GM18517 (cell line): Measurements from ENCODE around the gene DOCK7.
"Not testable (repeated sequence)": the region's sequence is repeated elsewhere in the genome, so short reads cannot be mapped to it uniquely, and the experiment has no call there.

Source experiments
- ATAC-seq: cut with Tn5 transposase; IDR thresholded peaks from one replicate; pipeline ENCODE4 v1.9.1; 2021; ENCODE audit warnings: mild to moderate bottlenecking, moderate library complexity; ENCODE audit not compliant: unreplicated experiment

Gene DOCK7

GRCh38 chr1:62698161-62698560, 10.0 kb upstream of the DOCK7 start:
- not testable (repeated sequence) for ATAC-seq

- not testable (repeated sequence) for ATAC-seq
Measured at GRCh38 chr1:62694479-62694878, 6.3 kb upstream of the DOCK7 start.

GRCh38 chr1:62693123-62693522, 4.9 kb upstream of the DOCK7 start:
- ATAC-seq = no peak

- no peak for ATAC-seq
Measured at GRCh38 chr1:62691062-62691844, 3.1 kb upstream of the DOCK7 start.

- no peak for ATAC-seq
Measured at GRCh38 chr1:62689524-62689923, 1.3 kb upstream of the DOCK7 start.

GRCh38 chr1:62688687-62689085, 500 bp upstream of the DOCK7 start:
- ATAC-seq = peak; percentile 2

- peak; percentile 23 for ATAC-seq
Measured at GRCh38 chr1:62687421-62687902, 724 bp downstream of the DOCK7 start.

GRCh38 chr1:62686822-62687221, 1.4 kb downstream of the DOCK7 start:
- no peak for ATAC-seq

- no peak for ATAC-seq
Measured at GRCh38 chr1:62685431-62685859, 2.7 kb downstream of the DOCK7 start.

- ATAC-seq = no peak
Measured at GRCh38 chr1:62682531-62682930, 5.7 kb downstream of the DOCK7 start.

- not testable (repeated sequence) for ATAC-seq
Measured at GRCh38 chr1:62680992-62681391, 7.2 kb downstream of the DOCK7 start.

GRCh38 chr1:62677822-62678221, 10.4 kb downstream of the DOCK7 start:
- not testable (repeated sequence) for ATAC-seq

GRCh38 chr1:62676611-62677356, 11.4 kb downstream of the DOCK7 start:
- ATAC-seq = no peak

GRCh38 chr1:62673629-62674028, 14.6 kb downstream of the DOCK7 start:
- no peak for ATAC-seq

- no peak for ATAC-seq
Measured at GRCh38 chr1:62672029-62672428, 16.2 kb downstream of the DOCK7 start.

GRCh38 chr1:62654744-62655143, 33.4 kb downstream of the DOCK7 start:
- ATAC-seq = no peak

- ATAC-seq = no peak
Measured at GRCh38 chr1:62652387-62652786, 35.8 kb downstream of the DOCK7 start.

- ATAC-seq = no peak
Measured at GRCh38 chr1:62643283-62643682, 44.9 kb downstream of the DOCK7 start.

GRCh38 chr1:62637392-62638105, 50.6 kb downstream of the DOCK7 start:
- ATAC-seq = no peak

- ATAC-seq = no peak
Measured at GRCh38 chr1:62628506-62628905, 59.7 kb downstream of the DOCK7 start.

- ATAC-seq = peak; percentile 54
Measured at GRCh38 chr1:62625415-62625814, 62.8 kb downstream of the DOCK7 start.
